ENCODE measurements around the gene SMAD6.

SMAD6 gene

GRCh38 chr15:66704019-66704802 lies 2.2 kb downstream of the SMAD6 start:
- DNase-seq, result no peak

GRCh38 chr15:66704803-66705153 lies 2.7 kb downstream of the SMAD6 start:
- no peak for DNase-seq

- no peak for DNase-seq
These were observed 3.5 kb downstream of the SMAD6 start for GRCh38 chr15:66705277-66706146.

- DNase-seq, result no peak
These were observed 4.2 kb downstream of the SMAD6 start for GRCh38 chr15:66706225-66706732.

- DNase-seq, result no peak
These were observed 4.8 kb downstream of the SMAD6 start for GRCh38 chr15:66706840-66707239.

- DNase-seq, result no peak
These were observed 5.5 kb downstream of the SMAD6 start for GRCh38 chr15:66707310-66708082.

- no peak for DNase-seq
These were observed 6.4 kb downstream of the SMAD6 start for GRCh38 chr15:66708389-66708788.

GRCh38 chr15:66709884-66710283 lies 7.8 kb downstream of the SMAD6 start:
- no peak for DNase-seq

GRCh38 chr15:66711260-66711659 lies 9.2 kb downstream of the SMAD6 start:
- no peak for DNase-seq

- DNase-seq, result no peak
These were observed 9.8 kb downstream of the SMAD6 start for GRCh38 chr15:66711862-66712261.

GRCh38 chr15:66713843-66714508 lies 11.9 kb downstream of the SMAD6 start:
- DNase-seq, result no peak

- no peak for DNase-seq
These were observed 12.5 kb downstream of the SMAD6 start for GRCh38 chr15:66714543-66714981.

GRCh38 chr15:66715181-66715624 lies 13.2 kb downstream of the SMAD6 start:
- DNase-seq, result no peak

- DNase-seq, result no peak
These were observed 14.0 kb downstream of the SMAD6 start for GRCh38 chr15:66715720-66716655.

- DNase-seq, result no peak
These were observed 14.6 kb downstream of the SMAD6 start for GRCh38 chr15:66716656-66717020.

GRCh38 chr15:66718220-66718988 lies 16.4 kb downstream of the SMAD6 start:
- DNase-seq, result no peak

- DNase-seq, result no peak
These were observed 17.4 kb downstream of the SMAD6 start for GRCh38 chr15:66719471-66719870.

- DNase-seq, result no peak
These were observed 18.4 kb downstream of the SMAD6 start for GRCh38 chr15:66720206-66721010.

- DNase-seq, result no peak
These were observed 19.0 kb downstream of the SMAD6 start for GRCh38 chr15:66721020-66721419.

GRCh38 chr15:66721501-66721937 lies 19.5 kb downstream of the SMAD6 start:
- DNase-seq, result no peak

All from stimulated activated CD4-positive, alpha-beta T cell treated with anti-CD3 and anti-CD28 coated beads, Interleukin-12 subunit alpha, Interleukin-12 subunit beta, amount 100 ng/mL, for 4 hours (primary cell).